ENCODE data around the gene PCYT1A.

PCYT1A gene

GRCh38 chr3:196197524-196197923, 90.0 kb downstream of the PCYT1A start:
- no peak for TF ChIP-seq SPI1 (IDR thresholded peaks at IDR 0.05; ENCODE audit: low read depth, low read length)
- TF ChIP-seq POLR2A (IDR thresholded peaks at IDR 0.05; ENCODE audit: low read depth, low read length), result no peak
- FAIRE-seq, result no peak
- DNase-seq (ENCODE audit: insufficient read length, low spot score), result no peak

- TF ChIP-seq POLR2A (IDR thresholded peaks at IDR 0.05; ENCODE audit: low read depth, low read length) (no peak), SPI1 (IDR thresholded peaks at IDR 0.05; ENCODE audit: low read depth, low read length) (no peak), PAX5 (IDR thresholded peaks at IDR 0.05; ENCODE audit: insufficient read depth, low read length, severe bottlenecking) (no peak), POU2F2 (IDR thresholded peaks at IDR 0.05; ENCODE audit: low read depth, low read length) (no peak), POLR2AphosphoS5 (IDR thresholded peaks at IDR 0.05; ENCODE audit: low read depth, low read length) (no peak), TAF1 (IDR thresholded peaks at IDR 0.05; ENCODE audit: low read depth, low read length) (no peak)
- DNase-seq (ENCODE audit: insufficient read length, low spot score), result no peak
- no peak for FAIRE-seq
Observed at GRCh38 chr3:196195664-196196265, 91.8 kb downstream of the PCYT1A start.

GRCh38 chr3:196194542-196194915, 93.0 kb downstream of the PCYT1A start:
- no peak for DNase-seq (ENCODE audit: insufficient read length, low spot score)
- FAIRE-seq, result no peak
- TF ChIP-seq POLR2AphosphoS5 (IDR thresholded peaks at IDR 0.05; ENCODE audit: low read depth, low read length) (no peak), PAX5 (IDR thresholded peaks at IDR 0.05; ENCODE audit: insufficient read depth, low read length, severe bottlenecking) (no peak), POLR2A (IDR thresholded peaks at IDR 0.05; ENCODE audit: low read depth, low read length) (no peak), SPI1 (IDR thresholded peaks at IDR 0.05; ENCODE audit: low read depth, low read length) (no peak)

GRCh38 chr3:196193736-196194541, 93.6 kb downstream of the PCYT1A start:
- FAIRE-seq, result no peak
- TF ChIP-seq PAX5 (IDR thresholded peaks at IDR 0.05; ENCODE audit: insufficient read depth, low read length, severe bottlenecking) (no peak), TAF1 (IDR thresholded peaks at IDR 0.05; ENCODE audit: low read depth, low read length) (no peak)
- DNase-seq (ENCODE audit: insufficient read length, low spot score), result no peak

- DNase-seq (ENCODE audit: insufficient read length, low spot score), result no peak
- no peak for TF ChIP-seq TAF1 (IDR thresholded peaks at IDR 0.05; ENCODE audit: low read depth, low read length)
- no peak for TF ChIP-seq POLR2A (IDR thresholded peaks at IDR 0.05; ENCODE audit: low read depth, low read length)
- TF ChIP-seq SPI1 (IDR thresholded peaks at IDR 0.05; ENCODE audit: low read depth, low read length), result no peak
- TF ChIP-seq POLR2AphosphoS5 (IDR thresholded peaks at IDR 0.05; ENCODE audit: low read depth, low read length), result no peak
- TF ChIP-seq PAX5 (IDR thresholded peaks at IDR 0.05; ENCODE audit: insufficient read depth, low read length, severe bottlenecking), result no peak
- no peak for TF ChIP-seq POU2F2 (IDR thresholded peaks at IDR 0.05; ENCODE audit: low read depth, low read length)
- no peak for FAIRE-seq
Observed at GRCh38 chr3:196193133-196193735, 94.3 kb downstream of the PCYT1A start.

GRCh38 chr3:196192524-196193051, 94.9 kb downstream of the PCYT1A start:
- peak; percentile 87 for FAIRE-seq
- TF ChIP-seq POU2F2 (IDR thresholded peaks at IDR 0.05; ENCODE audit: low read depth, low read length) (no peak), POLR2A (IDR thresholded peaks at IDR 0.05; ENCODE audit: low read depth, low read length) (0 out of 2 replicates have a peak, but pooled peaks have one; percentile 55)
- DNase-seq (ENCODE audit: insufficient read length, low spot score), result no peak

GRCh38 chr3:196192036-196192523, 95.4 kb downstream of the PCYT1A start:
- DNase-seq (ENCODE audit: insufficient read length, low spot score) (no peak), FAIRE-seq (peak; percentile 65)
- TF ChIP-seq POU2F2 (IDR thresholded peaks at IDR 0.05; ENCODE audit: low read depth, low read length), result no peak
- peak; percentile 47; the same call in 1 of the 2 replicates for TF ChIP-seq POLR2A (IDR thresholded peaks at IDR 0.05; ENCODE audit: low read depth, low read length)
- TF ChIP-seq TAF1 (IDR thresholded peaks at IDR 0.05; ENCODE audit: low read depth, low read length), result 0 out of 2 replicates have a peak, but pooled peaks have one; percentile 26
- no peak for TF ChIP-seq SPI1 (IDR thresholded peaks at IDR 0.05; ENCODE audit: low read depth, low read length)

GRCh38 chr3:196189566-196190347, 97.8 kb downstream of the PCYT1A start:
- TF ChIP-seq SPI1 (IDR thresholded peaks at IDR 0.05; ENCODE audit: low read depth, low read length) (no peak), POLR2AphosphoS5 (IDR thresholded peaks at IDR 0.05; ENCODE audit: low read depth, low read length) (no peak), PAX5 (IDR thresholded peaks at IDR 0.05; ENCODE audit: insufficient read depth, low read length, severe bottlenecking) (no peak), POU2F2 (IDR thresholded peaks at IDR 0.05; ENCODE audit: low read depth, low read length) (no peak), TAF1 (IDR thresholded peaks at IDR 0.05; ENCODE audit: low read depth, low read length) (no peak), POLR2A (IDR thresholded peaks at IDR 0.05; ENCODE audit: low read depth, low read length) (no peak)
- FAIRE-seq, result no peak
- DNase-seq (ENCODE audit: insufficient read length, low spot score), result no peak
